Neural cell (in vitro differentiated cells): ENCODE results near the gene CAPN10. TPM values are rescaled to one million over a fixed set of nuclear protein-coding genes. Genes with fewer than 3 reads are reported as not detected.

Experiments
- H2AFZ ChIP-seq: fragments of 200-600, 300-800 bp; sonication (generic), shearing (Covaris generic); 2 replicates; pipeline ENCODE4 v1.6.0; 2014; ENCODE audit warnings: low read depth, mild to moderate bottlenecking, antibody characterized with exemption, low read length, moderate library complexity
- H3F3A ChIP-seq: fragments of 200-600 bp; shearing (Covaris generic); 2 replicates; pipeline ENCODE4 v1.6.1; 2016; ENCODE audit warnings: mild to moderate bottlenecking, moderate library complexity, mixed read lengths, antibody characterized with exemption, low read length; ENCODE audit not compliant: insufficient read depth, poor library complexity, severe bottlenecking
- H3K27ac ChIP-seq: fragments of 200-600, 300-800 bp; sonication (generic), shearing (Covaris generic); 2 replicates; pipeline ENCODE4 v1.5.1; 2014; ENCODE audit warnings: mild to moderate bottlenecking, low read length, moderate library complexity
- H3K27me3 ChIP-seq: fragments of 300-800, 200-600 bp; sonication (generic), shearing (Covaris generic); 2 replicates; pipeline ENCODE4 v1.6.0; 2014; ENCODE audit warnings: mild to moderate bottlenecking, low read depth, low read length, moderate library complexity; ENCODE audit not compliant: insufficient read depth
- H3K36me3 ChIP-seq: fragments of 300-800, 200-600 bp; sonication (generic), shearing (Covaris generic); 2 replicates; pipeline ENCODE4 v1.5.1; 2014; ENCODE audit warnings: mild to moderate bottlenecking, antibody characterized with exemption, low read length, moderate library complexity; ENCODE audit not compliant: insufficient read depth
- H3K4me2 ChIP-seq: fragments of 300-800, 200-600 bp; sonication (generic), shearing (Covaris generic); 2 replicates; pipeline ENCODE4 v1.6.0; 2014; ENCODE audit warnings: mild to moderate bottlenecking, low read length
- H3K4me3 ChIP-seq: fragments of 300-800, 200-600 bp; sonication (generic), shearing (Covaris generic); 2 replicates; pipeline ENCODE4 v1.5.1; 2014; ENCODE audit warnings: mild to moderate bottlenecking, low read length, moderate library complexity
- H3K79me2 ChIP-seq: fragments of 200-600 bp; shearing (Covaris generic); replicated peaks from 2 replicates; pipeline ENCODE4 v1.6.0; 2014; ENCODE audit warnings: mild to moderate bottlenecking, low read length, moderate library complexity; ENCODE audit not compliant: insufficient read depth
- H3K9ac ChIP-seq: fragments of 300-800, 200-600 bp; sonication (generic), shearing (Covaris generic); 2 replicates; pipeline ENCODE4 v1.6.1; 2016; ENCODE audit warnings: mild to moderate bottlenecking, low read length, mixed read lengths
- H3K9me2 ChIP-seq: fragments of 200-600 bp; shearing (Covaris generic); 2 replicates; pipeline ENCODE4 v1.6.1; 2016; ENCODE audit warnings: mild to moderate bottlenecking, low read length, mixed read lengths; ENCODE audit not compliant: insufficient read depth
- H3K9me3 ChIP-seq: fragments of 200-600, 300-800 bp; sonication (generic), shearing (Covaris generic); 2 replicates; pipeline ENCODE4 v1.6.1; 2016; ENCODE audit warnings: mild to moderate bottlenecking, mixed run types, low read length, moderate library complexity, mixed read lengths
- H4K20me1 ChIP-seq: fragments of 200-600 bp; shearing (Covaris generic); 2 replicates; pipeline ENCODE4 v1.6.1; 2016; ENCODE audit warnings: mild to moderate bottlenecking, mixed run types; ENCODE audit not compliant: insufficient read depth
- CTCF ChIP-seq: fragments of 450-650 bp; IDR thresholded peaks from 2 replicates; pipeline ENCODE4 v1.5.1; 2014; ENCODE audit warnings: antibody characterized with exemption, mild to moderate bottlenecking, moderate library complexity; ENCODE audit not compliant: poor library complexity, severe bottlenecking
- EP300 ChIP-seq: fragments of 450-650 bp; conservative IDR thresholded peaks from 2 replicates; pipeline ENCODE4 v1.6.1; 2014; ENCODE audit warnings: antibody characterized with exemption, mild to moderate bottlenecking, moderate library complexity; ENCODE audit not compliant: poor library complexity, severe bottlenecking
- EZH2 ChIP-seq: fragments of 200-600, 300-800 bp; shearing (Covaris generic), sonication (generic); IDR thresholded peaks from 2 replicates; pipeline ENCODE4 v1.6.1; 2014; ENCODE audit warnings: antibody characterized with exemption, low read length, borderline replicate concordance, mild to moderate bottlenecking; ENCODE audit not compliant: insufficient read depth, poor library complexity, severe bottlenecking
- MXI1 ChIP-seq: fragments of 450-650 bp; conservative IDR thresholded peaks from 2 replicates; pipeline ENCODE4 v1.6.1; 2014; ENCODE audit warnings: antibody characterized with exemption, mild to moderate bottlenecking; ENCODE audit not compliant: poor library complexity, severe bottlenecking
- POLR2AphosphoS5 ChIP-seq: IDR thresholded peaks from 2 replicates; pipeline ENCODE4 v1.6.1; 2012
- RAD21 ChIP-seq: fragments of 450-650 bp; conservative IDR thresholded peaks from 2 replicates; pipeline ENCODE4 v1.6.1; 2014; ENCODE audit warnings: antibody characterized with exemption, mild to moderate bottlenecking, moderate library complexity
- REST ChIP-seq: IDR thresholded peaks from 2 replicates; pipeline ENCODE4 v1.6.1; 2012; ENCODE audit warnings: borderline replicate concordance
- SMC3 ChIP-seq: fragments of 450-650 bp; conservative IDR thresholded peaks from 2 replicates; pipeline ENCODE4 v1.6.1; 2014; ENCODE audit warnings: antibody characterized with exemption, mild to moderate bottlenecking, moderate library complexity; ENCODE audit not compliant: poor library complexity
- TAF1 ChIP-seq: IDR thresholded peaks from 2 replicates; pipeline ENCODE4 v1.6.1; 2012; ENCODE audit warnings: low read depth
- polyA plus RNA-seq: library from polyadenylated mRNA; depleted of rRNA; stranded (reverse); fragments of >200 nt; gene quantifications from 2 replicates; pipeline ENCODE4 v1.2.3, GENCODE V29; 2014

The CAPN10 gene
- polyA plus RNA-seq, 1 donor from 2014 or later, result 120 TPM

- no peaks in the 10 kb centered on the region for H3K27me3 ChIP-seq
- H3K36me3 ChIP-seq, result no peaks in the 10 kb centered on the region
- H3K79me2 ChIP-seq, result no peaks in the 10 kb centered on the region
- H3K4me3 ChIP-seq, result no peak overlapping the region
- H3K4me2 ChIP-seq, result no peak overlapping the region
- TF ChIP-seq MXI1 (no peak), SMC3 (no peak), EZH2 (no peak), TAF1 (no peak), RAD21 (no peak), REST (no peak), CTCF (no peak), POLR2AphosphoS5 (no peak), EP300 (no peak)
- no peak overlapping the region for H2AFZ ChIP-seq
- H3K9ac ChIP-seq, result no peak overlapping the region
- H3F3A ChIP-seq, result no peaks in the 10 kb centered on the region
- no peaks in the 10 kb centered on the region for H4K20me1 ChIP-seq
- no peak overlapping the region for H3K27ac ChIP-seq
- H3K9me3 ChIP-seq, result no peaks in the 10 kb centered on the region
- no peaks in the 10 kb centered on the region for H3K9me2 ChIP-seq
These were observed 17.9 kb downstream of the CAPN10 start for GRCh38 chr2:240604291-240604938.

GRCh38 chr2:240604939-240605716, 18.6 kb downstream of the CAPN10 start:
- Histone ChIP-seq H3K79me2 (no peaks in the 10 kb centered on the region), H3K36me3 (no peaks in the 10 kb centered on the region), H3F3A (no peaks in the 10 kb centered on the region), H3K9me2 (no peaks in the 10 kb centered on the region), H4K20me1 (no peaks in the 10 kb centered on the region), H3K27ac (no peak overlapping the region), H3K9ac (no peak overlapping the region), H3K4me3 (no peak overlapping the region), H3K4me2 (no peak overlapping the region), H2AFZ (no peak overlapping the region), H3K27me3 (no peaks in the 10 kb centered on the region), H3K9me3 (no peaks in the 10 kb centered on the region)
- TF ChIP-seq EP300 (no peak), MXI1 (no peak), TAF1 (no peak), POLR2AphosphoS5 (no peak), REST (no peak), CTCF (no peak), EZH2 (no peak), RAD21 (no peak), SMC3 (no peak)
